ENCODE data around the gene ST6GALNAC3. TPM values are rescaled to one million over a fixed set of nuclear protein-coding genes. Genes with fewer than 3 reads are reported as not detected.

The ST6GALNAC3 gene
- total RNA-seq, 4 donors from 2014 or later: 2.8 to 3.5 (median 3.4) TPM

DNA sequence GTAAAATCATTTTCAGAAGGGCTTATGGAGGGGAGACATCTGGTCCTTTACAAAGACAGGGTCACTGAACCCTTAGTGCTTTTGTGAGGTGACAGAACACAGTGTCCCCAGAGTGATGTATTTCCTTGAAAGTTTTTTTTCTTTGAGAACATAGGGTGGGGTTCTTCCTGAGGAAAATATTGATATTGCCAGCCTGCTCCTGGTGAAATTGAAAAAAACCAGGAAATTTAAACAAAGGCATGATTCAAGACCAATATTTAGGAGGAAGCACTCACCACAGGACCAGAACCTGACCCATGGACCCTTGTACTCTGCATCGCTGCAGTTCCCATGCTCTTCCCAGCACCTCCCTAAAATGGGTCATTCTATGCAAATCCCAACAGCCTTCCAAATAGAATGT lies 63.7 kb downstream of the ST6GALNAC3 start:
- no peaks in the 10 kb centered on the region for H3K9me3 ChIP-seq
- no peaks in the 10 kb centered on the region for H3K4me1 ChIP-seq
- no peaks in the 10 kb centered on the region for H3K36me3 ChIP-seq
- no peak overlapping the region for H3K27ac ChIP-seq
- H3K4me3 ChIP-seq: no peak overlapping the region
- no peaks in the 10 kb centered on the region for H3K27me3 ChIP-seq
- TF ChIP-seq POLR2A (IDR thresholded peaks at IDR 0.05): no peak
- TF ChIP-seq, protein P1, sequence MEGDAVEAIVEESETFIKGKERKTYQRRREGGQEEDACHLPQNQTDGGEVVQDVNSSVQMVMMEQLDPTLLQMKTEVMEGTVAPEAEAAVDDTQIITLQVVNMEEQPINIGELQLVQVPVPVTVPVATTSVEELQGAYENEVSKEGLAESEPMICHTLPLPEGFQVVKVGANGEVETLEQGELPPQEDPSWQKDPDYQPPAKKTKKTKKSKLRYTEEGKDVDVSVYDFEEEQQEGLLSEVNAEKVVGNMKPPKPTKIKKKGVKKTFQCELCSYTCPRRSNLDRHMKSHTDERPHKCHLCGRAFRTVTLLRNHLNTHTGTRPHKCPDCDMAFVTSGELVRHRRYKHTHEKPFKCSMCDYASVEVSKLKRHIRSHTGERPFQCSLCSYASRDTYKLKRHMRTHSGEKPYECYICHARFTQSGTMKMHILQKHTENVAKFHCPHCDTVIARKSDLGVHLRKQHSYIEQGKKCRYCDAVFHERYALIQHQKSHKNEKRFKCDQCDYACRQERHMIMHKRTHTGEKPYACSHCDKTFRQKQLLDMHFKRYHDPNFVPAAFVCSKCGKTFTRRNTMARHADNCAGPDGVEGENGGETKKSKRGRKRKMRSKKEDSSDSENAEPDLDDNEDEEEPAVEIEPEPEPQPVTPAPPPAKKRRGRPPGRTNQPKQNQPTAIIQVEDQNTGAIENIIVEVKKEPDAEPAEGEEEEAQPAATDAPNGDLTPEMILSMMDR (IDR thresholded peaks at IDR 0.05): no peak
- DNase-seq: no peak

DNA sequence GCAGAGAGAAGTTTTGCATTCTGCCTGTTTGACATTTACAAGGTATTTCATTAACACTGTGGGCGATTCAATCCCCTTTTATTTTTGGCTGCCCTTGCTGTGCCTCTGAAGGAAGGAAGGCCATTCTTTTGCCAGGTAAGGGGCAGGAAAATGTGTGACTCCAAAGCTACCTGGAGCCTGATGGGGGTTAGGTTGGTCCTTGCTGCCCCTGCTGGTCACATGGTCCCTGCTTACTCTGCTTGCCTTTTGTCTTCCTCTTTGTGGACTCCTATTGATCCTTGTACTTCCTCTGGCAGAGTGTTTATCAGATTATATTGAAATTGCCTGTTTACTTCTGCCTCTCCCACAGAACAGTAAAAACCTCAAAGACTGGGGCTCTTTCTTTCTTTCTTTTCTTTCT lies 65.7 kb downstream of the ST6GALNAC3 start:
- no peaks in the 10 kb centered on the region for H3K9me3 ChIP-seq
- H3K36me3 ChIP-seq: no peaks in the 10 kb centered on the region
- no peaks in the 10 kb centered on the region for H3K27me3 ChIP-seq
- H3K27ac ChIP-seq: no peak overlapping the region
- H3K4me3 ChIP-seq: no peak overlapping the region
- H3K4me1 ChIP-seq: no peaks in the 10 kb centered on the region
- TF ChIP-seq, protein P1 (IDR thresholded peaks at IDR 0.05): no peak
- no peak for TF ChIP-seq POLR2A (IDR thresholded peaks at IDR 0.05)
- no peak for DNase-seq

DNA sequence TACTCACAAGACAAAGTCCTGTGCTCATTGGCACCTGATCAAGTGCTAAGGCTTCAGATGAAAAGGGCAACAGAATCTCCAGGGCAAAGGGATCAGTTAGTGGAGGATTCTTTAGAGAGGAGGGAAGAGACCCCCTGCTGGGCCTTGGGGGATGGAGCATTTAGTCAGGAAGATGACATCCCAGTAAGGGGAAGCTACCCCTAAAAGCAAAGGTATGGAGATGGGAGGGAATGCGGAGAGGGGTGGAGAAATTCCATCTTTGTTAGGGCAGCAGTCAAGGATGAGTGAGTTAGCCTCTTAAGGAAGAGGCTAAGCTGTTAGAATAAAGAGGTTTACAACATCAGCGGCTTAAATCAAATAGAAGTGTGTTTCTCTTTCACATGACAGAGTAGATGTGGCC lies 67.4 kb downstream of the ST6GALNAC3 start:
- no peak for TF ChIP-seq POLR2A (IDR thresholded peaks at IDR 0.05)
- TF ChIP-seq, protein P1 (IDR thresholded peaks at IDR 0.05): no peak
- Histone ChIP-seq H3K9me3 (no peaks in the 10 kb centered on the region), H3K27me3 (no peaks in the 10 kb centered on the region), H3K36me3 (no peaks in the 10 kb centered on the region), H3K4me1 (no peaks in the 10 kb centered on the region), H3K4me3 (no peak overlapping the region), H3K27ac (no peak overlapping the region)
- no peak for DNase-seq

DNA sequence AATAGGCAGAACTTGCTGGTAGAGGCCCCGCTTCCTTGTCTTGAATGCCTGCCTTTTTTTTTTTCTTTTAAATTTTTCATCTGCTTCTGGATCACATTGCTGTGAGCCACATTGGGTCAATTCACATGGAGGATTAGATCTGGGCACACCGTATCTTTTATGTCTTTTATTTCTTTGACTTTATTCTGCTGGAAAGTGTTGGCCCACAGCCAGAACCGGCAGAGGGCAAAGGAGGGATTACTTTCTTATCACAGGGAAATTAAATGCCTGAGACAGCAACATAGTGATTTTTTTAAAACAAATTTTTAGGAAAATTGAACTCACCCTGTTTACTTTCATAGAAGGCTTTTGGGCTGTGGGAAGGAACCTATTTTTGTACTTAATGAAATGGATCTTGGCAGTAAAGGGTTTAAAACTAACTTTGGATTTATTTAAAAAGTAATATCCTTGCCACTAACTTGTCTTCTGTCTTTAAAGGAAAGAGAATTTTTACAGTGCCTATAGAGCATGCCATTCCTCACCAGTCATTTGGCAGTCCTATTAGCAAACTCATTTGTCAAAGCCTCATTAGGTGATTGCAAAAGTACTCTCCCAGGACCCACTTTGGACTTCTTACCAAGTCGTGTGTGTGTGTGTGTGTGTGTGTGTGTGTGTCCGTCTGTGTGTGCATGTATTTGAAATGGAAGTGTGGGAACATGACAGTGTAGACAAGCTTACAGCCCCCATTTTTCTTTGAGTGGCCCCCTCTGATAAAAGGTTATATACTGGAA lies 68.4 kb downstream of the ST6GALNAC3 start:
- no peaks in the 10 kb centered on the region for H3K36me3 ChIP-seq
- DNase-seq: no peak
- H3K27me3 ChIP-seq: no peaks in the 10 kb centered on the region
- no peak overlapping the region for H3K27ac ChIP-seq
- H3K9me3 ChIP-seq: no peaks in the 10 kb centered on the region
- no peaks in the 10 kb centered on the region for H3K4me1 ChIP-seq
- no peak overlapping the region for H3K4me3 ChIP-seq
- TF ChIP-seq, protein P1 (IDR thresholded peaks at IDR 0.05): no peak
- no peak for TF ChIP-seq POLR2A (IDR thresholded peaks at IDR 0.05)

DNA sequence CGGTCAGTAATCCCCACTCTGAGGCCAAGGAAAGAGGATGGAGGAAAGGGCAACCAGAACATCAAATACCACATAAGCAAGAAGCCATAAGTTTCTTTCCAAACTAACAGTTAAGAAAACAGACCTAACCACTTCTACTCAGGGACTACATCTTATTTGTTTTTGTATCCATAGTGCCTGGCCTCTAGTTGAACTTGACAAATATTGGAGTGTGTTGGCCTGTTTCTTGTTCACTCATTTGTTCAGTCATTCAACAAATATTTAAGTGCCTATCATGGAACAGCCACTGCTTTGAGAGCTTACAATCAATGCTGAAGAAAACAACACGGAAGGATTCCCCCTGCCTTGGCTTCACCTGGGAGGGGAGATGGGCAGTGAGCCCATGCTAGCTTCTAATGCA lies 69.7 kb downstream of the ST6GALNAC3 start:
- Histone ChIP-seq H3K36me3 (no peaks in the 10 kb centered on the region), H3K27me3 (no peaks in the 10 kb centered on the region)

More for the DNA sequence above, 69.7 kb downstream of the ST6GALNAC3 start:
- no peaks in the 10 kb centered on the region for H3K4me1 ChIP-seq
- no peak for DNase-seq
- no peaks in the 10 kb centered on the region for H3K9me3 ChIP-seq
- no peak overlapping the region for H3K4me3 ChIP-seq
- TF ChIP-seq, protein P1 (IDR thresholded peaks at IDR 0.05): no peak
- no peak for TF ChIP-seq POLR2A (IDR thresholded peaks at IDR 0.05)
- H3K27ac ChIP-seq: no peak overlapping the region
